HG02642 (cell line): ENCODE data around the gene VDR.

Source experiments
- ATAC-seq: cut with Tn5 transposase; IDR thresholded peaks from one replicate; pipeline ENCODE4 v1.9.1; 2021; ENCODE audit warnings: mild to moderate bottlenecking; ENCODE audit not compliant: unreplicated experiment, poor library complexity

VDR gene

DNA sequence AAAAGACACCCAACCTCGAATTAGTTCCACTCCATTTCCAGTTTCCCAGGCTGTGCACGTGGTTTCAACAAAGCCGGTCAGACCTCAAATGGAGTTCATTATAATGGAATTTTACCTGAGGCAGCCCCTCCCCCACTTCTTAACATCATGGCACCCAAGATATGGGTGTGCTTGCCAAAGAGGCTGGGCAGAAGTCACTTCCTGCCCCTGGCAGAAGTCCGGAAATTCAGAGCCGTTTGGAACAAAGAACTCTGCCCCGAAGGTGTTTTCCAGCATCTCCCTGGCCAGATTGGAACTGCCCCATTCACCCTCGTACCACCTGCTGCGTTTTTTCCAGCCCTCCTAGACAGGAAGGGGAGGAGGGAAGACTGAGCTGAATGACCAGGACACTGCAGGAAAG, 8.2 kb downstream of the VDR start:
- no peak for ATAC-seq

DNA sequence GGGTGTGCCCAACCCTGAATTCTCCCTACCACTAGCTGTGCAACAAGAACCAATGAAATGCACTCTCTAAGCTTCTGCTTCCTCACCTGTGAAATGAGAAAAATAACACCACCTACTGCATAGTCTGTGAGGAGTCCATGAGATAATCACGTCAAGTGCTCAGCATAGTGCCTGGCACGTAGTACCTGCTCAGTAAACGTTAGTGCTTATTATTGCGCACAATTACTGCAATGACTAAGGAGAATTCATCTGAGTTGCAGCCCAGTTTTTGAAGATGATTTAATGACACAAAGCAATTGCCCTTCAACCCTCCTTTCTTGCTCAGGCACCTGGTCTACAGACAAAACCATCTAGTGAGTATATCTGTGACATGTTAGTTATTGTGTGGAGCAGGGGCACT, 8.8 kb downstream of the VDR start:
- ATAC-seq: no peak

DNA sequence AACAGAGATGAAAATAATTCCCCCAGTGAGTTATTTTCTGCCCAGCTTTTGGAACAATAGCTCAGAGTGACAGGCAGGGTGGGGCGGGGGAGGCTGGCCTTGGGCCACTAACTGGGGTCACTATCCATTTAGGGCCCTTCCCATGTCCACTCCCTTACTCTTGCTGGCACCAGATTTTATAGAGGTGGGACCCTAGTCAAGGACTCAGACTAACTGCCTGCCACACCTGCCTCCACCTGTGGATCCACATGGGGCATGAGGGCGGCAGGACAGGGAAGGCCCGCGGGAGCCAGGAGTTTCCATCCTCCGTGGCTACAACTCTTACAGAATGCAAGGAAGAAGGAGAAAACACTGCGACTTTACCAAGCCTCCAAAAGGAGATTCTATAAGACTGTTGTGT, 10.1 kb downstream of the VDR start:
- ATAC-seq: no peak

DNA sequence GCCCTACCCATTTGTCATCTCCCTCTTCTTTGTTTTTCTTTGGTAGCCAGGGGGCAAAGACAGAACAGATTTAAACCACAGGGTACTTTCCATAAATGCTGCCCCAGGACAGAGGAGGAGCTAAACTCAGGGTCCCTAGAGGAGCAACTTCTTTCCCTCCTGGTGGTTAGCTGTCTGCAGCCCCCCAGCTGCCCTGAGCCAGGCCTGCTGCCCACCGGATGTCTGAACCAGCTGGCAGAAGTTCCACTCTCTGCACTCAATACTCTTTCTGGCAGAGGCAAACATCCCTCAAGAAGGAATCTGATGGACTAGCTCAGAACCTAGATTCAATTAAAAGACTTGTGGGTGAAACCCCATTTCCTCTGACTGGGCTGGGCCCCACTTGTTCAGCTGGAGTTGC, 10.7 kb downstream of the VDR start:
- ATAC-seq: peak; percentile 50

DNA sequence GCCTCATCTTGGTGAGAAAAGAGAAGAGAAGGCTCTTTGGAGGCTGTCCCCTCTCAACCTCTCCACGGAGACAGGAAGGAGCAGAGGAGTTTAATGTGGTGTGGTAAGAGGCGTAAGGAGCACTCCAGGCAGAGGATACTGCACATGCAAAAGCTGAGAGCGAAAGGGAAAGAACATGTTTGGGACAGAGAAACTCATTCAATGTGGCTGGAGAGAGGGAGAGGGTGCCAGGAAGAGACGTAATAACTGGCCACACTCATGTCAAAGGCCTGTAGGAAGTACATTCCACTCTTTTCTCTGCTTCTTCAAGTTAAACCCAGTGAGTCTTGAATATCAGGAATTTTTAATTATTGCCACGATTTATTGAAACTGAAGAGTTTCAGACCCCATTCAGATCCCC, 12.0 kb downstream of the VDR start:
- no peak for ATAC-seq

DNA sequence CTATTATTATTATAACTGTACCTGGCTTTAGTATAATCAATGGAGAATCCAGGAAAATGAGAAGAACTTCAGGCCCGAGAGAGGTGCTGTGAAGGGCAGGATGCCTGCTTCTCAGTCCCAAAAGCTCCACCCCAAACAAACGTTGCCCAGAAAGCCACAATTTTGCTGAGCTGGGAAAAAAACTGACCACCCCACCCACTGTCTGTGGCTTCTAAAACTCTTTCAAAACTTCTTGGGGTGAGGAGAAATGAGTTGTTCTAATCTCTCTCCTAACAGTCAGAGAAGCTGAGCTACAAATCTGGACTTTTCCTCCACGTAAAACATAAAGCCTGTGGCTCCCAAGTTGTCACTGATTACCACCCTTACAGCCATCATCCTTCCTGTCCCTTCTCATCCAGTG, 13.4 kb downstream of the VDR start:
- no peak for ATAC-seq

DNA sequence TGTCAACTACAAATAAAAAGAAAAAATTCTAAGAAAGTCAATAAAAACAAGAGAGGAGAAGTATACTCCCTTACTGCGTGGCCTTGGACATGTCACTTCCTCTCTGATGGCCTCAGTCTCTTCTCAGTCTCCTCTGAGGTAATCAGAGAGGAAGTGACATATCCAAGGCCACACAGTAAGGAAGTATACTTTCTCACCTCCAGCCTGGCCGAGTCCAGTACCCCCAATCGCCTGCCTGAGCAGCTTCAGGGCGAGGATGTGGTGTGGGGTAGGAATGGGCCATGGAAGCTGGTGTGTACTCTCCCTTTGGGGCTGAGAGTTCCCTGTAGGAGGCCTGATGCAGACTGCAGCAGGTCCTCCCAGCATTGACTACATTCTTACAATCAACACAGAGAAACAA, 15.8 kb downstream of the VDR start:
- ATAC-seq: no peak

DNA sequence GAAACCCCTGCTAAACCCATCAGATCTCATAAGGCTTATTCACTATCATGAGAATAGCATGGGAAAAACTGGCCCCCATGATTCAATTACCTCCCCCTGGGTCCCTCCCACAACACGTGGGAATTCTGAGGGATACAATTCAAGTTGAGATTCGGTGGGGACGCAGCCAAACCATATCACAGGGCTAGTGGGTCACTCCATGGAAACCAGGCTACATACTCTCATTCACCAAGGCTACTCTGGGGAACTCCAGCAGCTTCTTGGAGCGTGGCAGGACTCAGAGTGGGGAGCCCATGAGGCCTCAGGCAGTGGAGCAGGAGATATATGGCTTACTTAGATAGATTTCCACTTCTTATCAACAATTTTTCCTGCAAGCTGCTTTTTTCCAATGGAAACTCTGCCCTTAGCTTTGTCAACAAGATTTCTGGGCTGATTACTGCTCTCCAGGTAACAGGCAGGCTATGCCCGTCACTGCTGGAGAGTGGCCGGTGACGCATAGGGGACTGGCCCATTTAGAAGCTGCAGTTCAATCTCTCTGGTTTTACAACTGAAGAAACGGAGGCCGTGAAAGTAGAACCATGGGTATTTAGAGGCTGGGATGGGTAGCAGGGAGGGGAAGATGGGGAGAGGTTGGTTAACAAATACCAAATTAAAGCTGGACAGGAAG, 16.5 kb downstream of the VDR start:
- no peak for ATAC-seq

DNA sequence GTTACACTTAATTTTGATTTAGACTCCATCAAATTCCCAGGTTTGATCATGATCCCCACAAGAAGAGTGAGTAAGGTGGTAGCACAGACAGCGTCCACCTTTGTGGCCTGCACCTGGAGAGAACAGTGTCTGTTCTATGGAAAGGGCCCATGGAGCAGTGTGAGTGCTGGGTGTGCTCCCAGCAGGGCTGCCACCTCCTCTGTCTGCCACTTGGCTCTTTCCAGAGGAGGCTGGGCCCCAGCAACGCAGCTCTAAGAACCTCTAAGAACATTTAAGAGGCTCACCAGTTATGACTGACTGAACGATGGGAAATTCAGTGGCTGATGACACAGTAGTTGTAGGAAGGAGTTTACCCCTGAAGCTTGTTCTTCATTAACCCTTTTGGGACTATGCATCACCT, 17.3 kb downstream of the VDR start:
- no peak for ATAC-seq

DNA sequence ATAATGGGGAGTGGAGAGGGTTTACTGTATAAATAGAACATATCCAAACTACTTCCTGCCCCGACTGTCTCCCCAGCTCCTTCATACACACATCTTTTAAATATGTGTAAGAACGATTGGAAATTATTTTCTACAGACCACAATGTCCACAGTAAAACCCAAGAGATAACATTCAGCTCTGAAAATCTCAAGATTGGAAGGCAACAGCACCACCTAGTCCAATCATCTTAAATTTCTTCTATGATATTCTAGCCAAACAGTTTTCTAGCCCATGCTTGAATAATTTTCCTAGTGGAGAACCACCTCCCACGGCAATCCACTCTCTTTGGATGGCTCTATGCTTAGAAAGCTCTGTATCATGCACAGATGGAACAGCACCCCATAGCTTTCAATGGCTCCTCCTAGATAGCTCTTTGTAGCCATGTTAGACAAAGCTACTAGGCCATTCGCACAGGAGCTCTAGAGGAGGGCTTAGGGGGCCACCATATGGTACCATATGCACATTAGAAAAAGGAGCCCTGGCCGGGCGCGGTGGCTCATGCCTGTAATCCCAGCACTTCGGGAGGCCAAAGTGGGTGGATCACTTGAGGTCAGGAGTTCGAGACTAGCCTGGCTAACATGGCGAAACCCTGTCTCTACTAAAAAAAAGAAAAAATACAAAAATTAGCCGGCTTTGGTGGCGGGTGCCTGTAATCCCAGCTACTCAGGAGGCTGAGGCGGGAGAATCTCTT, 18.1 kb downstream of the VDR start:
- no peak for ATAC-seq

DNA sequence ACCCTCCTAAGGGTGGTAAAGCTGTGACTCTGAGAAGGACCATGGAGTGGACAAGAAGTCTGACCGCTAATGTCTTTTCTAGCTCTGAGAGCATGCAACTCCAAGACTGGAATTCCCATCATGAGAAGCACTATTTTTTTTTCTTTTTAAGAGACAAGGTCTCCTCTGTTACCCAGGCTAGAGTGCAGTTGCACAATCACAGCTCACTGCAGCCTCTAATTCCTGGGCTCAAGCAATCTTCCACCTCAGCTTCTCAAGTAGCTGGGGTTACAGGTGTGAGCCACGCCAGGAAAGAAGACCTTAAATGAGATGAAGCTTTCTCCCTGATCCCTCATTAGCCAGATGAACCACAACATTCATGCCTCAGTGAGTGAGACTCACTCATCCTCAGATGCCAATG, 19.2 kb downstream of the VDR start:
- ATAC-seq: no peak

DNA sequence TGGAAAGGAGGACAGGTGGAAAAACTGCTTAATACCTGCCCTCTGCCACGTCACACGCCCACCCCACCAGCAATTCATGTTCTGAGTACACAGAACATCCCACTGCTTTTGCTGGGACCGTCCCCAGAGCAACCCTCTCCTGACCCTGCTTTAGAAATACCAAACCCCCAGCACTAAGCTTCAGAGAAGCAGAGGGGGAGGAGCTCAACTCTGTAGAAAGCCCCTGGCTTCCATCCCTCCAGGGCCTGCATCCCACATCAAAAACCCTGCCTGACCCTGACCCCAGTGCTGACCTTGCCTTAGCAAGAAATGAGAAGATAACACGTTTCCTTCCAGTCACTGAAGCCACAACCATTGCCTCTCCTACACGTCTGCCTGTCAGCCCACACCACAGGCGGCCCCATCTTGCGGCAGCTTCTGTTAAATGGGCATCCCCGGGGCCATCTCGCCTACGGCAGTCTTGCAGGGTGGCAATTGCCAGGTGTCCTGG, 19.7 kb downstream of the VDR start:
- ATAC-seq: peak; percentile 44

DNA sequence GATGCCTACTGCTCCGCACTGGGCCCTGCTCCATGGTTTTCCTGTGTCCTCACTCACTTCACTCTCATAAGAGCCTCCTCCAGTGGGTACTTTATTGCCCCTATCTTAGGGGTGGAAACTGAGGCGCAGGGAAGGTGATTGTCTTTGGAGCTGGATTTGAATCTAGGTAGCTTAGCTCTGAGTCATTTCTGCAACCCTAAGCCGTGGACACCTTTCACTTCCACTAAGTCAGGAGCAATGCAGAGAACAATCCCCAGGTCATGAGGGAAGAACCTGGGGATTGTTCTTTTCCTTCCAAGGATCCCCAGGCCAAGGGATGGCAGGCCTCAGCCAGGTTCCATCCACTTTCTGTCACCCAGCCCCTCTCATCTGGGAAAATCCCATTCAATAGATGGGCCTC, 20.3 kb downstream of the VDR start:
- no peak for ATAC-seq

DNA sequence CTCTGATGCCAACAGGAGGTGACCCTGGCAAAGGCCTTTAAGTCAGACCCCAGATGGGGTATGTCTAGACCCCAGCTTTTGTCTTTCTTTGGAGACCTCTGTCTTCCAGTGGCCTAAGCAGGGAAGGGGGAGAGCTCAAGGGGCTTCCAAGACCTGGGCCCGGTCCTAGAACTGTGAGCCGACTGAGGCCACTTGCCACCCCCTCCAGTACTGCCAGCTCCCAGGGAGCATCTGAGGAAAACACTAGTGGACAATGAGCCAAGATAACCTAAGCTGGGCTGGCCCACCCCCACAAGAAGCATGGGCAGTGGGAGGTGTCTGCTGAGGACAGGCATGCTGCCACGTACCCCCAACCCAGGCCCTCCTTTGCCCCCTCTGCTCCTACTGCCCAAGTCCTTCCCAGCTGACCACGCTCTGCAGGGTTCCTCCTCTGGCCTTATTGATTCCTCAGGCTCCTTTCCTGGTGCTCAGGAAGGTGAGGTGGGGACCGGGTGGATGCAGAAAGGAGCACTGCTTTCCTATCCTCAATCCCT, 21.1 kb downstream of the VDR start:
- ATAC-seq: no peak

DNA sequence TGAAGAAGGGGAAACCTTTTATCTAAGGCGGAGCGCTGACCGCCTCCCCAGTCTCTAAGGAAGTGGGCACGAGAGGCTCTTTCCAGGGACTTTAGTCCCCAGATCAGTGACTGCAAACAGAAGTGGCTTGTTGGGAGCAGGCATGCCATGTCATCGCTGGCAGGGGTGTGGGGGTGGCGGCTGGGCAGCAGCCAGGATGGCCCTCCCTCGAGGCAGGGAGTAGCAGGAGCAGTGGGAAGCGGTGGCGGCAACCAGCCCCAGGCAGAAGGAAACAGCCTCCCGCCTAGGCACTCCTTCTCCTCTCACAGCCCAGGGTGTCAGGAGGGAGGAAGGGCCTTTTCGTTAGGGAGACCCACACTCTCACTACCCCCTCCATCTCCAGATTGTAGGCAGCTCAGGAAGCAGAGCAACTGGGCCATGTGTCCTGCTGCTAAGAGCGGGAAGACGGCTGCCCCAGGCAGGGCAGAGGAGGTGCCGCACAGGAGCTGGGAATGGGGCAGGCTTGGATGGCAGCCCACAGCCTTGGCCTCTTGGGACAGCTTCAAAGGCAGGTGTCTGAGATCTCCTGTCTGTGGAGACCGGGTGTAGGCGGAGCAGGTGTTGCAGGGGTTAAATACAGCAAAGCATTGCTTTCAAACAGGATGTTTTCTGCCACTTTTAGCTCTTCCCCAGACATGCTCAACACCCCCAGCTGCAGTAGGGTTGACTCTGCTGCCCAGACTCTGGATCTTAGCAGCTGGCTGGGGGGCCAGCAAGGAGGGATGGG, 21.8 kb downstream of the VDR start:
- ATAC-seq: peak; percentile 81

DNA sequence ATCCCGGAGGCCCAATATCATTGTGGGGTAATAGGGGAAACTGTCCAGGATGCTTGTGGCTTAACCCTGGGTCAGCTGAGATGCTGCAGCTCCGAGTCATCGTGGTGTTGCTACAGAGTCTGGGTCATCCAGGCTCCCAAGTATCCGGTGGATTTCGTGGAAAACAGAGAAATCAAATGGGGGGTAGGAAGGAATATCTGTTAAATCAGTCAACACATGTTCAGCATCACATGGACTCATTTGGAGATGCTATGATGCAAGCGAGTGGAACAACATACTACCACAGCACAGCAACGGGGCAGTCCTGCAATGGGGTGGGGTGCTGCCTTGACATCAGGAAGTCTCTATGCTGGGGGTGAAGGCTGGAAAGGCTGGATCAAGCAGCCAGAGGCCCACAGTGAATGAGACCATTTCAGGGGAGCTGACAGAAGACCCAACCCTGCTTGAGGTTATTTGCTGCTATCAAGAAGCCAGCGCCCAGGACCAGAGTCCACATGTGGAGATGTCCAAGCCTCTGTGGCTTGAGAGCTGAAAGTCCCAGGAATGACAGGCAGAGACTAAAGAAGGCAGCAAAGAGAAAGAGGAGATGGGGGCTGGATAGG, 22.9 kb downstream of the VDR start:
- no peak for ATAC-seq

DNA sequence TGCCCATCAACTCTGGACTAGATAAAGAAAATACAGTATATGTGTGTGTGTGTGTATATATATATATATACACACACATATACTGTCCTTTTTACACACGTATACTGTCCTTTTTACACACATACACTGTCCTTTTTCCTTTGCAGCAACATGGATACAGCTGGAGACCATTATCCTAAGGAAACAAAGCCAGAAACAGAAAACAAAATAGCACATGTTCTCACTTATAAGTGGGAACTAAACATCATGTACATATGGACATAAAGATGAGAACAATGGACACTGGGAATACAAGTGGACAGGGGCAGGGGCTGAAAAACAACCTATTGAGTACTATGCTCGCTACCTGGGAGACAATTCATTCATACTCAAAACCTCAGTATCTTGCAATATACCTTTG, 23.7 kb downstream of the VDR start:
- ATAC-seq: no peak

DNA sequence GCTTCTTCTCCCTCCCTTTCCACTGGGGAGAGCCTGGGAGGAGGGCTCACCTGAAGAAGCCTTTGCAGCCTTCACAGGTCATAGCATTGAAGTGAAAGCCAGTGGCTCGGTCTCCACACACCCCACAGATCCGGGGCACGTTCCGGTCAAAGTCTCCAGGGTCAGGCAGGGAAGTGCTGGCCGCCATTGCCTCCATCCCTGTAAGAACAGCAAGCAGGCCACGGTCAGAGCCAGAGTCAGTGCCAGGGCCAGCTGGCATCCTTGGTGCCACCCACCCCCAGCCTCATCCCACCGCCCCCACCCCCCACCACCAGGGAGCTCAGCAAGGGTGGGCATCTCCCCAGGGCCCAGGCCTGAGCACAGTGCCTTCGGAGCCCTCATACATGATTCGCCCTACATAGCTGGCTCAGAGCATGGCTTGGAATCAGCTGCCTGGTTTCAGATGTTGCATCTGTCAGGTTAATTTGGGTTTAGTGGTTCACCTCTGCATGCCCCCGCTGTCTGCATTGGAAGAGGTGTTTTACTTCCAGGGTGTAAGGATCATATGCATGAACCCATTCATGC, 25.8 kb downstream of the VDR start:
- ATAC-seq: no peak

DNA sequence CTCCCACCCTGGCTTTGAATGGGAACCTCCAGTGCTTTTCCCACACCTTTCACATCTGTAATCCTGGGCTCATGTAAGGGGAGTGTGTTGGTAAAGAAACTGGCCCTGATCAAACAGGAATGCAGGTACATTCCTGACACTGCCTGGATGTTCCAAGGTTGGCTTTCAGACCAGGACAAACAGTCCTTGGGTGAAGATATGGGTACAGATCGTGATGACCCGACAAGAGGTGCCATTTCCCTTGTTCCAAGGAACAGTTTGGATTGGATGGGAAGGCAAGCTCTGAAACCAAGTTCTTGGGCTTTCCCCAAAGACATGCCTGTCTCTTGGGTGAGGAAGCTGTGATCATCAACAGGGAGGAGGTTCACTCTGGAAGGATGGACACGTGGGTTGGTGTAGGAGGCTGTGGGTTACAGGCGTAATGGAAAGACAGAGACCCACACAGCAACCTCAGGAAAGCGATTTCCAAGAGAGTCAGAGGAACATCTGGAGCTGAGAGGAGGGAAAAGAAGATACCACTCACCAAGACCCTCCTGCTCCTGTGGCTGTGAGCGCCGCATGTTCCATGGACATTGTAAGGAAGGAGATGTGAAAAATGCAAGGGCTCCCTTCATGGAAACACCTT, 26.4 kb downstream of the VDR start:
- ATAC-seq: no peak

DNA sequence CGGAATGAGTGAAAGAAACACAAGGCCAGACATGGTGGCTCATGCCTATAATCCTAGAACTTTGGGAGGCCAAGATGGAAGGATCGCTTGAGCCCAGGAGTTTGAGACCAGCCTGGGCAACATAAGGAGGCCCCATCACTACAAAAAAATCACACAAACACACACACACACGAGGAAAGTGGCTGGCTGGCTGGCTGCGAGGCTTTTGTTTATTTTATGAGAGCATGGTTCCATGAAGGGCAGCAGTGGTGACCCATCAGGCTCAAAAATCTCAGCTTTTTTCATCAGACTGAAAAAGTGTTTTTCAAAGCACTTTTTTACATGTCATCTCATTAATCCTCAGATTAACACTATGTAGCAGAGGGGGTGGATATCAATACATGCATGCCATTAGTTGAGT, 27.7 kb downstream of the VDR start:
- no peak for ATAC-seq
